Measurements from ENCODE around the gene CACUL1. TPM values are rescaled to one million over a fixed set of nuclear protein-coding genes. Genes with fewer than 3 reads are reported as not detected.

CACUL1 gene
- polyA plus RNA-seq, 1 experiment: 7.3 TPM

DNA sequence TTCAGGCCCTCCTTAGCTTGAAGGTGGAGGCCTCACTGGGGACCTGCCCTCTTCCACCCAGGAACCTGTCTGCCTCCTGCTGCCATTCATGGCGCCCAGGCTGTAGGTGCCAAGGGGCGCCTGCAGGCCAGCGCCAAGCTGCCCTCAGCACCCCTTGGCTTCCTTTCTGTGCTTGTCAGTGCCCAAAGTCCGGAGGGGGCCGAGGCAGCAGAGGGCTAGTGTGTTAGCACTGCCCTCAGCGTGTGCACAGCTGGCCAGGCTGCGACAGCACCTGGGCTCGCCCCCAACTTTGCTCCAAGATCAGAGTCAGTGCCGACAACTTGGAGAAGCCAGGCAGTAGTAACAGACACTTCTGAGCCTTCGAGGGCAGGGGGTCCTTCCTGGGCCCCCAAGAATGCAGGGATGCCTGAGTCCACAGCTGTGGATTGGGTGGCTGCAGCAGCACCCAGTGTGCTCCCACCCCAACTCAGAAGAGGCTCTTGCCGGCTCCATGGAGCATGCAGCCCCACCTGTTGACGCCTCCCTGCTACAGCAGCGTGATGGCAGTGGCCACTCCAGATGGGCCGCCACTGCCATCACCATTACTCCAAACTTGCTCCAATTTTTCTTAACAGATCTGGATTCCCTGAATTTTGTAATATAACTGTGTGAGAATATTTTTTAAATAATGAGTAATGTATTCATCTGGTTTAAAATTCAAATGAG lies 41.7 kb downstream of the CACUL1 start:
- ChIA-PET POLR2A (no interaction called here), CTCF (interaction anchor here (1.4 to 1.5 kb wide), 2 partner anchors 8 to 144 kb away, joined by 6 to 7 read pairs; no protein-coding TSS in a partner anchor)
- peaks cover 2% of the 10 kb centered on the region for H3K36me3 ChIP-seq (ENCODE audit: control insufficient read depth, insufficient read depth, low read length)
- H3K4me3 ChIP-seq (ENCODE audit: low read depth, low read length): no peak overlapping the region
- TF ChIP-seq, protein P1, sequence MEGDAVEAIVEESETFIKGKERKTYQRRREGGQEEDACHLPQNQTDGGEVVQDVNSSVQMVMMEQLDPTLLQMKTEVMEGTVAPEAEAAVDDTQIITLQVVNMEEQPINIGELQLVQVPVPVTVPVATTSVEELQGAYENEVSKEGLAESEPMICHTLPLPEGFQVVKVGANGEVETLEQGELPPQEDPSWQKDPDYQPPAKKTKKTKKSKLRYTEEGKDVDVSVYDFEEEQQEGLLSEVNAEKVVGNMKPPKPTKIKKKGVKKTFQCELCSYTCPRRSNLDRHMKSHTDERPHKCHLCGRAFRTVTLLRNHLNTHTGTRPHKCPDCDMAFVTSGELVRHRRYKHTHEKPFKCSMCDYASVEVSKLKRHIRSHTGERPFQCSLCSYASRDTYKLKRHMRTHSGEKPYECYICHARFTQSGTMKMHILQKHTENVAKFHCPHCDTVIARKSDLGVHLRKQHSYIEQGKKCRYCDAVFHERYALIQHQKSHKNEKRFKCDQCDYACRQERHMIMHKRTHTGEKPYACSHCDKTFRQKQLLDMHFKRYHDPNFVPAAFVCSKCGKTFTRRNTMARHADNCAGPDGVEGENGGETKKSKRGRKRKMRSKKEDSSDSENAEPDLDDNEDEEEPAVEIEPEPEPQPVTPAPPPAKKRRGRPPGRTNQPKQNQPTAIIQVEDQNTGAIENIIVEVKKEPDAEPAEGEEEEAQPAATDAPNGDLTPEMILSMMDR (IDR thresholded peaks at IDR 0.05; ENCODE audit: insufficient read depth, low read depth, low read length): peak; percentile 15; the same call in 1 of the 2 replicates
- H3K27me3 ChIP-seq (ENCODE audit: control insufficient read depth, insufficient read depth, low read length): no peaks in the 10 kb centered on the region
- DNase-seq (ENCODE audit: low read depth): no peak

DNA sequence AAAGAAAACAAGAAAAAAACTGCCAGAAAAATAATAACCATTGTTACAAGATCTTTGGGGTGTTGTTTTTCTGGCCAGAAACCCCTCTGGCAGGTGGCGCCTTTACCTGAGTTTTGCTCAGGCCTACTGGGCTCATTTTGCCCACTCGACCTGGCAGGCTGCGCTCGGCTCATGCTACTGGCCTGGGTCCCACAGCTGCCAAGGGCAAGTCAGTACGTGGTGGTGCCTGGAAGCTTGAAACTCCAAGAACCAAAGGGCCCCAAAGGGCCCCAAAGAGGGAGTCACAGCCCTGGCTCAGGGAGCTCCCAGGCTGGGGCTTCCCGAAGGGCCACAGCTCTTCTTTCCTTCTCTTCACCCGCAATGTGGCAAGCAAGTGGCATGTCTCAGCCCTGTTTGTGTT lies 42.7 kb downstream of the CACUL1 start:
- CTCF ChIA-PET: interaction anchor here (1.4 to 1.5 kb wide), 2 partner anchors 9 to 143 kb away, joined by 6 to 7 read pairs; no protein-coding TSS in a partner anchor
- POLR2A ChIA-PET: interaction anchor here (0.5 kb wide), 1 partner anchor 12 kb away, joined by 3 read pairs; no protein-coding TSS in a partner anchor
- Histone ChIP-seq H3K4me3 (ENCODE audit: low read depth, low read length) (no peak overlapping the region), H3K27me3 (ENCODE audit: control insufficient read depth, insufficient read depth, low read length) (no peaks in the 10 kb centered on the region), H3K36me3 (ENCODE audit: control insufficient read depth, insufficient read depth, low read length) (peaks cover 2% of the 10 kb centered on the region)
- TF ChIP-seq, protein P1 (IDR thresholded peaks at IDR 0.05; ENCODE audit: insufficient read depth, low read depth, low read length): no peak
- no peak for DNase-seq (ENCODE audit: low read depth)

DNA sequence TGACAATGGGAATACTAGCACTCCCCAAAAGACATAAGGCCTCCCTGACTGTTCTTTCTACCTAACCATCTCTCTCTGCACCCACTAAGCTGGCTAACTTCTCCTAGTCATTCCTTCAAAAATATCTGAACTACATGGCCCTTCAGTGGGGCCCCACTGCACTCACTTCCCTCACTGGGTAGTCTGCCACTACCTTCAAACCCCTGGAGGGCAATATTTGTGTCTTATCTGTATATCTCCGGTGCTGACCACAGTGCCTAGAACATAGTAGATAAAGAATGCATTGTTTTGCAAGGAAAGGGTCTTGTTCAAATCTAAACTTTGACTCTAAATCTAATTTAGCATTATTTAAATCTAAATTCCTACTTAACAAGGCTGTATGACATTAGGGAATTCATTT lies 44.3 kb downstream of the CACUL1 start:
- POLR2A ChIA-PET: no interaction called here
- Histone ChIP-seq H3K4me3 (ENCODE audit: low read depth, low read length) (no peak overlapping the region), H3K36me3 (ENCODE audit: control insufficient read depth, insufficient read depth, low read length) (peaks cover 2% of the 10 kb centered on the region), H3K27me3 (ENCODE audit: control insufficient read depth, insufficient read depth, low read length) (no peaks in the 10 kb centered on the region)
- CTCF ChIA-PET: interaction anchor here (1.3 to 1.8 kb wide), 3 partner anchors 9 to 15 kb away, joined by 3 to 7 read pairs (median 4); no protein-coding TSS in a partner anchor
- TF ChIP-seq, protein P1 (IDR thresholded peaks at IDR 0.05; ENCODE audit: insufficient read depth, low read depth, low read length): no peak
- no peak for DNase-seq (ENCODE audit: low read depth)

DNA sequence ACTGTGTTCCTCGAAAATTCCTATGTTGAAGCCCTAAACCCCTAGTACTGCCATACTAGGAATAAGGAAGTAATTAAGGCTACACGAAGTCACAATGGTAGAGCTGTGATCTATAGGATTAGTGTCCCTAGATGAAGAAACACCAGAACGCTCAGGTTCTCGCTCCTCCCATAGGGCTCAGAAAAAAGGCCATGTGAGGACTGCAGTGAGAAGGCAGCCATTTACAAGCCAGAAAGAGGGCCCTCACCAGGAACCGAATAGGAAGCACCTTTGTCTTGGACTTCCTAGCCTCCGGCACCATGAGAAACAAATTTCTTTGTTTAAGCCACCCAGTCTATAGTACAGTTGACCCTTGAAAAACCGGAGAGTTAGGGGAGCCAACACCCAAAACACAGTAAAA lies 46.2 kb downstream of the CACUL1 start:
- CTCF ChIA-PET: interaction anchor here (1.3 to 1.8 kb wide), 4 partner anchors 9 to 13 kb away, joined by 3 to 7 read pairs (median 4); no protein-coding TSS in a partner anchor
- no peaks in the 10 kb centered on the region for H3K27me3 ChIP-seq (ENCODE audit: control insufficient read depth, insufficient read depth, low read length)
- H3K36me3 ChIP-seq (ENCODE audit: control insufficient read depth, insufficient read depth, low read length): peaks cover 4% of the 10 kb centered on the region
- DNase-seq (ENCODE audit: low read depth): no peak
- H3K4me3 ChIP-seq (ENCODE audit: low read depth, low read length): no peak overlapping the region
- POLR2A ChIA-PET: no interaction called here
- TF ChIP-seq, protein P1 (IDR thresholded peaks at IDR 0.05; ENCODE audit: insufficient read depth, low read depth, low read length): no peak

DNA sequence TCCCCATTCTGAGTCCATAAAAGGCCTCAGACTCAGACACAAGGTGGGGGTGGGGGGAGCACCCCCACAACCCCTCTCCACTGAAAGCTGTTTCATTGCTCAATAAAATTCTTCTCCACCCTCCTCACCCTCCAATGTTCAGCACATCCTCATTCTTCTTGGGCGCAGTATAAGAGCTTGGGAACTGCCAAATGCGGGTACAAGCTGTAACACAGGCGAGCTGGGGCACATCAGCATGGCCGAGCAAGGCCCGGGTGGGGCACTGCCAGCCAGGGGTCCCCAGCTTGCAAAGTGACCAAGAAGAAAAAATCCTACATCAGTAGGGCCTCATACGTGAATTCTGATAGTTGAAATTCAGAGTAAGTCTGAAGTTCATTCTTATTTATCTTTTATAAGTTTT lies 50.1 kb downstream of the CACUL1 start:
- no peaks in the 10 kb centered on the region for H3K27me3 ChIP-seq (ENCODE audit: control insufficient read depth, insufficient read depth, low read length)
- POLR2A ChIA-PET: no interaction called here
- no peak for DNase-seq (ENCODE audit: low read depth)
- TF ChIP-seq, protein P1 (IDR thresholded peaks at IDR 0.05; ENCODE audit: insufficient read depth, low read depth, low read length): no peak
- H3K36me3 ChIP-seq (ENCODE audit: control insufficient read depth, insufficient read depth, low read length): peaks cover 6% of the 10 kb centered on the region
- H3K4me3 ChIP-seq (ENCODE audit: low read depth, low read length): no peak overlapping the region
- CTCF ChIA-PET: interaction anchor here (1.5 kb wide), 1 partner anchor 9 kb away, joined by 5 read pairs; no protein-coding TSS in a partner anchor
